ENCODE data around the gene ITPR1.
A peak's percentile ranks its signal among the peaks of the same experiment; 100 is the strongest.

ITPR1 gene

GRCh38 chr3:4837374-4837930 lies 344.3 kb downstream of the ITPR1 start:
- no peak for DNase-seq

- DNase-seq = no peak
Measured at GRCh38 chr3:4838621-4839022, 345.5 kb downstream of the ITPR1 start.

GRCh38 chr3:4839278-4839677 lies 346.1 kb downstream of the ITPR1 start:
- DNase-seq = no peak

GRCh38 chr3:4841225-4841624 lies 348.1 kb downstream of the ITPR1 start:
- no peak for DNase-seq

GRCh38 chr3:4841776-4842440 lies 348.8 kb downstream of the ITPR1 start:
- DNase-seq = no peak

- no peak for DNase-seq
Measured at GRCh38 chr3:4843619-4844018, 350.5 kb downstream of the ITPR1 start.

DNA sequence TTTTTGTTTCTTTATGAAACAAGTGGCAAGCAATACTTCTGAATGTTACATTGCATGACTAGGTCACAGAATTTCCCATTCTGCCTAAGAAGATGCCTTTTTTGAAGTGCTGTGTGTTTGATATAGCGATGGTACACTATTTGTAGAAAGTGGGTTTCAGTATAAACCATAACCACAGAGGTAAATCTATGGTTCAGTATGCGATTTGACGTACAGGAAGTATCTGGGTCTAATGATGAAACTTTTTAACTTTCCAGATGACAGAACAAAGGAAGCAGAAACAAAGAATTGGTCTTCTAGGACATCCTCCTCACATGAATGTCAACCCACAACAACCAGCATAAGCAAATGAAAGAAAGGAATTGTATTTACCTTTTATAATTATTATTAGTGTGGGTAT lies 352.7 kb downstream of the ITPR1 start:
- no peak for DNase-seq

GRCh38 chr3:4846543-4846942 lies 353.4 kb downstream of the ITPR1 start:
- DNase-seq = no peak

- DNase-seq = no peak
Measured at GRCh38 chr3:4848176-4848825, 355.2 kb downstream of the ITPR1 start.

GRCh38 chr3:4849136-4849535 lies 356.0 kb downstream of the ITPR1 start:
- DNase-seq = no peak

- DNase-seq = no peak
Measured at GRCh38 chr3:4849739-4850138, 356.6 kb downstream of the ITPR1 start.

GRCh38 chr3:4850211-4850927 lies 357.2 kb downstream of the ITPR1 start:
- DNase-seq = peak; percentile 50 to 71

DNA sequence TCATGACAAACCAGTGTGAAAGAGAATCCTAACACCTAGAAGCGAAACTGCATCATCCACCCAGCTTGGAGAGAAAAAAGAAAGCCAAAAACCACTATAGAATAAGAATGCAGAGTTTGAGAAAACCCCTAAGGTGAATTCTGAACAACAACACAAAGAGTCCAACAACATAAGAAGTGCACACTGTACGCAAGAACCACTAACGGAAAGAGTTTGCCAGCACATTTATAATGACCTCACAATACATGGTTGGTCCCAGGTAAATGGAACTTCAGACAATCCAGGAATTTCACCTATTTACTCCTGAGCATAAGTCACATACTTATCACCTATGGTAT lies 357.7 kb downstream of the ITPR1 start:
- no peak for DNase-seq

DNA sequence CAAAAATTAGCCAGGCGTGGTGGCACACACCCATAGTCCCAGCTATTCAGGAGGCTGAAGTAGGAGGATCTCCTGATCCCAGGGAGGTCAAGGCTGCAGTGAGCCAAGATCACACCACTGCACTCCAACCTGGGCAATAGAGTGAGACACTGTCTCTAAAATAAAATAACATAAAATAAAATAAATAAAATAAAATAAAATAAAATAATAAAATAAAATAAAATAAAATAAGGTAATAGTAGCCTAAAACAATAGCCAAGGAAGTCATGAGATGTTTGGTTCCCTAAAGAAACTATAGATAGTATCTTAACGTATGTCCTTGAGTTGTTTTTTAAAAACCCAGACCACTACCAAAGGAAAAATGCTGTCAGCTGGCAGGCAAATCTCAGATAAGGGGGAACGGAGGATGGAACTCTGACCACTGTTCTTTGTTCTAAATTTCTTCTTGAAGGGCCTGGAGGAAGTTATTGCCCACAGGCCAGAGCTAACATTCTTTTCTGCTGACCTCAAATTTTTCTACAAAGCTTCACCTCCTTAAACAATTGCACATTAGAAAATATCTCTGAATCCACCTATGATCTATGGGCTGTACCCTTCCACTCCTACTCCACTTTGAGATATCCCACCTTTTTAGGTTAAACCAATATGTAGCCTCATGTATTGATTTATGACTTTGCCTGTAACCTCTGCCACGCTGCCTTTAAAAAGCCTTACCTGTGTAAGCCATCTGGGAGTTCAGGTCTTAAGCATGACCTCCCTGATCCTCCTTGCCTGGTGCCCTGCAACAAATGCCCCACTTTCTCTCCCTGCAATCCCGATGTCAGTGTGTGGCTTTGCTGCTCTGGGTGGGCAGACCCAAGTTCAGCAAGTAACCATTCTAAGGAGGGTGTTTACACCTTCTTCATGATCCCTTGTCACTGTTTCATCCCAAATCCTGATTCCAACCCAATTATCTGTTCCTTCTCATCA lies 359.9 kb downstream of the ITPR1 start:
- no peak for DNase-seq

GRCh38 chr3:4853749-4854140 lies 360.6 kb downstream of the ITPR1 start:
- DNase-seq = no peak

GRCh38 chr3:4855676-4856075 lies 362.5 kb downstream of the ITPR1 start:
- no peak for DNase-seq

DNA sequence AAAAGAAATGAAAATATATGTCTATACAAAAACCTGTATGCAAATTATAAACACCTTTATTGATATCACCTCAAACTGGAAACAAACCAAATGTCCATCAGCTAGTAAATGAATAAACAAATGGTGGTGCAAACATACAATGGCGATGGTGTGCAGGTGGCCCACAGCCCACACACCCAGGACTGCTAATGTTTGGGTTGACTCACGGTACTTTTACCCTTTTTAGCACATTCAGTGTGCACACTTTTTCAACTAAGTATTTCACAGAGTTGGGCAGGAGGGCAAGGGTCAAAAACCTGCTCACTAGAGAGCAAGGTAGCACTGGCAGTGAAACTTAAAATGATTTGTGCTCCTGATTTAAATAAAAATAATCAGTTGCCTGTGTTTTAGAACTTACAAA lies 363.0 kb downstream of the ITPR1 start:
- no peak for DNase-seq

DNA sequence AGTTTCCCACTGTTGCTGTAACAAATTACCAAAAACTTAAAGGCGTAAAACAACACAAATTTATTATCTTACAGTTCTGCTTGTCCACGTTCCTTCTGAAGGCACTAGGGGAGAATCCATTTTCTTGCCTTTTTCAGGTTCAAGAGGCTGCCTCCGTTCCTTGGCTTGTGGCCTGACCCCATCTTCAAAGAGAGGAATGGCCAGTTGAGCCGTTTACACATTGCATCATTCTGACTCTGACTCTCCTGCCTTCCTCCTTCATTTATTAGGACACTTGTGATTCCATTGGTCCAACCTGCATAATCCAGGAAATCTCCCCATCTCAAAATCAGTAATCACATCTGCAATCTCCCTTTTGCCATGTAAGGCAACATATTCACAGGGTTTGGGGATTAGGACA lies 363.4 kb downstream of the ITPR1 start:
- no peak for DNase-seq

DNA sequence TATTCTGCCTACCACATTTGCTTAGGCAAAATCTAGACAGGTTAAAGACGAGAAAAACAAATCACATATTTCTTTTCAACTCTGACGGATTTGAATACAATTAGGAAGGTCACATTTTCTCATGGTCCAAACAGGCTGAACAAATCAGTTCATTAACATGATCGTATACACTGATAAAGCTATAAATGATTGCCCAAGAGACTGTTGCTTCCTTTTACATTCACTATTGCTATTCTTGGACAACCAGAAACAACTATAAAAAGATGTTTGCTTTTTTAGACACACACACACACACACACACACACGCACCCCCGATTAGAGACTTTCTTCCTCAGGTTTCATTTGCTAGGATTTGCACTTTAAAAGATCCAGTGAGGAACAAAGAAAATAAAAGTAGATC lies 363.8 kb downstream of the ITPR1 start:
- DNase-seq = no peak

DNA sequence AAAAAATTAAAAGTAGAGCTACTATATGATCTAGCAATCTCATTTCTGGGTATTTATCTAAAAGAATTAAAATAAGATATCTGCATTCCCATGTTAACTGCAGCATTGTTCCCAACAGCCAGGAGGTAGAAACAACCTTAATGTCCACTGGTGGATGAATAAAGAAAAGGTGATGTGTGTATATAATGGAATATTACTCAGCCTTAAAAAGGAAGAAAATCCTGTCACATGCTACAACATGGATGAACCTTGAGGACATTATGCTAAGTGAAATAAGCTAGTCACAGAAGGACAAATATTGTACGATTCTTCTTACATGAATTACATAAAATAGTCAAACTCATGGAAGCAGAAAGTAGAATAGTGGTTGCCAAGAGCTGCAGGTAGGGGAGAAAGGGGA lies 366.6 kb downstream of the ITPR1 start:
- no peak for DNase-seq

DNA sequence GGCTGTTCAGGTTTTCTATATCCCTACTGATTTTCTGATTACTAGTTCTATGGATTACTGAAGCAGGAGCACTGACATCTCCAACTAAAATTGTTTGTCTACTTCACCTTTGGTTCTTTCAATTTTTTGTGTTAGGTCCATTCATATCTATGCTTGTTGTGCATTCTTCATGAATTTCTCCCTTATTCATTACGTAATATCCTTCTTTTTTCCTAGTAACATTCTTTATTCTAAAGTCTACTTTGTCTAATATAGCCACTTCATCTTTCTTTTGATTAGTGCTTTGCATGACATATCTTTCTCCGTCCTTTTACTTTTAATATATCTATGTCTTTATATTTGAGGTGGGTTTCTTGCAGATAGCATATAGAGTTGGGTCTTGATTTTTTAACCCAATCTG lies 369.8 kb downstream of the ITPR1 start:
- no peak for DNase-seq

GRCh38 chr3:4864503-4864902 lies 371.4 kb downstream of the ITPR1 start:
- no peak for DNase-seq

DNA sequence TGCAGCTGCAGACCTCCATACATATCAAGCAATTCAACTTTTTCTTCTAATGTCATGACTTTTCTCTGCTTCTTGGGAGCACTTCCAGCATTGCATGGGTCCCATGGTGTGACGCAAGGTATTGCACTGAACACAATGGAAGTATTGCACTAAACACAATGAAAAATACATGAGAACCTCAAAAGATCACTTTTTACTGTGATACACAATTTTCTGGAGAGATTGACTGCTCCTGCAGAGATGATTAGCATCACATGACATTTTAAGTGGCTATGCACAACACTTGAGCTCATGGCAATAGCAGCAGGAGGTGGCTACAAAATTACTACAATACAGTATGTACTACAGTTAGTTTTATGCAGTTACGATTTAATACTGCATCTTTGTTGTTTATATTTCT lies 372.6 kb downstream of the ITPR1 start:
- DNase-seq = no peak
